ENCODE results near the gene NRG2. TPM values are rescaled to one million over a fixed set of nuclear protein-coding genes. Genes with fewer than 3 reads are reported as not detected.

NRG2 gene
- total and polyA plus RNA-seq, 2 donors (not counting 3 experiments of a cell fraction or from before 2014, with no cell fraction given) = 0.26 to 0.42 TPM

GRCh38 chr5:139946440-139946839 lies 96.7 kb downstream of the NRG2 start:
- Histone ChIP-seq H2AFZ (ENCODE audit: low read depth, low read length) (no peak overlapping the region), H3K9ac (replicated peaks; ENCODE audit: extremely low read depth, insufficient read depth, low read length) (no peak overlapping the region), H3K4me1 (ENCODE audit: control insufficient read depth, extremely low read depth, insufficient read depth, low read length) (no peaks in the 10 kb centered on the region), H3K27me3 (ENCODE audit: control insufficient read depth in 2 of 2, insufficient read depth in 2 of 2, low read length in 2 of 2) (peaks cover 8 to 31% of the 10 kb centered on the region in 2 experiments), H3K36me3 (ENCODE audit: control insufficient read depth in 2 of 2, extremely low read depth in 1 of 2, insufficient read depth in 2 of 2, low read length in 2 of 2) (no peaks in the 10 kb centered on the region), H3K9me3 (replicated peaks; ENCODE audit: control insufficient read depth, insufficient read depth, low read length) (no peaks in the 10 kb centered on the region), H3K4me2 (ENCODE audit: insufficient read depth, low read length) (no peak overlapping the region), H3K27ac (ENCODE audit: insufficient read depth, low read depth, low read length) (no peak overlapping the region), H3K4me3 (replicated peaks in 1 of 3; ENCODE audit: insufficient read depth in 1 of 3, low read depth in 1 of 3, low read length in 3 of 3) (no peak overlapping the region), H3K79me2 (ENCODE audit: control insufficient read depth, insufficient read depth, low read length) (no peaks in the 10 kb centered on the region), H3K9me1 (replicated peaks; ENCODE audit: control insufficient read depth, extremely low read depth, insufficient read depth, low read length) (no peaks in the 10 kb centered on the region), H4K20me1 (replicated peaks; ENCODE audit: control insufficient read depth, extremely low read depth, insufficient read depth, low read length) (no peaks in the 10 kb centered on the region)
- DNase-seq (ENCODE audit: low read depth, low spot score) (no peak), FAIRE-seq (no peak)
- CTCF ChIA-PET = interaction anchor here (1.0 kb wide), 1 partner anchor 22 kb away, joined by 3 read pairs; no protein-coding TSS in a partner anchor
- intact Hi-C loops (cut with micrococcal nuclease) (no loop called here), dilution Hi-C loops (cut with MboI; ENCODE audit: extremely low pct_ligation_motif_present, low sequenced_read_pairs) (no loop called here)
- POLR2A ChIA-PET = no interaction called here
- BruUV-seq (replicated peaks) = no TSS peak
- TF ChIP-seq MAX (IDR thresholded peaks at IDR 0.05; ENCODE audit: insufficient read depth, insufficient read length) (no peak), CTCF (IDR thresholded peaks at IDR 0.05; ENCODE audit: extremely low read depth in 1 of 2, insufficient read depth in 1 of 2, low read depth in 1 of 2, low read length in 2 of 2) (no peak), MYC (IDR thresholded peaks at IDR 0.05; ENCODE audit: low read depth, low read length) (no peak), JUN (IDR thresholded peaks at IDR 0.05; ENCODE audit: borderline replicate concordance, insufficient read depth, insufficient read length, low read depth) (no peak), POLR2A (IDR thresholded peaks at IDR 0.05; ENCODE audit: low read depth, low read length) (no peak), GATA2 (IDR thresholded peaks at IDR 0.05; ENCODE audit: insufficient read depth, insufficient read length, low read depth, low read length) (no peak), POLR2AphosphoS5 (IDR thresholded peaks at IDR 0.05; ENCODE audit: insufficient read depth, low read depth, low read length) (no peak), EZH2 (IDR thresholded peaks at IDR 0.05; ENCODE audit: borderline replicate concordance, low read depth, low read length, severe bottlenecking) (no peak), FOS (IDR thresholded peaks at IDR 0.05; ENCODE audit: borderline replicate concordance, insufficient read depth, low read length) (no peak)

All from endothelial cell of umbilical vein (primary cell).